Kidney (tissue), 22 donors: ENCODE data around the gene MT1G. TPM values are rescaled to one million over a fixed set of nuclear protein-coding genes. Genes with fewer than 3 reads are reported as not detected.
"Not testable (repeated sequence)": the region's sequence is repeated elsewhere in the genome, so short reads cannot be mapped to it uniquely, and the experiment has no call there.

ENCODE experiments used
- DNase-seq, 5 donors: peaks; one replicate each; pipeline ENCODE4 v3.0.0-alpha.2; 2013 to 2020
- FAIRE-seq: peaks from 2 replicates; lab custom pipeline; 2012; peaks lifted over from hg19 to GRCh38; lab: Jason Lieb, UNC
- H3K27ac ChIP-seq, 2 donors: one replicate each; pipeline ENCODE4 v1.7.0; 2013; ENCODE audit warnings: low read depth in 2 of 2, low read length in 2 of 2, inconsistent platforms in 1 of 2
- H3K27me3 ChIP-seq: one replicate; pipeline ENCODE4 v1.7.1; 2013; ENCODE audit warnings: low read length, inconsistent platforms; ENCODE audit not compliant: control insufficient read depth, insufficient read depth
- H3K36me3 ChIP-seq, 3 donors: one replicate each; pipeline versions ENCODE4 v1.7.0 to v1.7.1; 2013; ENCODE audit warnings: low read length in 3 of 3, control low read depth in 1 of 3, inconsistent platforms in 1 of 3; ENCODE audit not compliant: insufficient read depth in 3 of 3, control insufficient read depth in 2 of 3
- H3K4me1 ChIP-seq, 3 donors: one replicate each; pipeline versions ENCODE4 v1.7.0 to v1.7.1; 2013; ENCODE audit warnings: low read length in 3 of 3, inconsistent platforms in 1 of 3, low read depth in 1 of 3; ENCODE audit not compliant: control insufficient read depth in 2 of 3, insufficient read depth in 2 of 3
- H3K4me3 ChIP-seq, 3 donors: one replicate each; pipeline versions ENCODE4 v1.7.0 to v1.8.1; 2013; ENCODE audit warnings: low read length in 3 of 3, control low read depth in 1 of 3, inconsistent platforms in 1 of 3
- H3K9ac ChIP-seq, 3 donors: one replicate each; pipeline versions ENCODE4 v1.7.0 to v1.7.1; 2013; ENCODE audit warnings: low read length in 3 of 3, control low read depth in 1 of 3, inconsistent platforms in 1 of 3
- H3K9me3 ChIP-seq, 3 donors: one replicate each; pipeline versions ENCODE4 v1.7.0 to v1.7.1; 2013; ENCODE audit warnings: low read length in 3 of 3, control low read depth in 1 of 3, inconsistent platforms in 1 of 3; ENCODE audit not compliant: control insufficient read depth in 2 of 3, insufficient read depth in 1 of 3
- CTCF ChIP-seq: IDR thresholded peaks from 3 replicates; pipeline ENCODE4 v1.5.1; 2012; ENCODE audit warnings: mild to moderate bottlenecking, moderate library complexity, borderline replicate concordance; ENCODE audit not compliant: insufficient read depth; ENCODE audit errors: extremely low read depth
- intact Hi-C: fragments of 100-400 bp; cut with DNase I; formaldehyde crosslinking; loops from one replicate; pipeline ENCODE4 v1.11.1; 2022
- long read RNA-seq, 10 donors: library from polyadenylated mRNA in 1 of 10; unstranded in 1 of 10; transcript quantifications; one replicate each; pipeline ENCODE4 v2.0.0 and lab custom pipeline, GENCODE V29; 2021 to 2026
- polyA plus RNA-seq: library from polyadenylated mRNA; stranded (reverse); fragments of 350-450 nt; fragmentation: Illumina TruSeq; extraction: RNeasy Lipid Tissue Mini Kit (QIAGEN cat#74804); gene quantifications from one replicate; pipeline ENCODE4 v1.2.3, GENCODE V29; 2014; ENCODE audit warnings: low read depth, low replicate concordance; ENCODE audit not compliant: insufficient read depth
- total RNA-seq: library from RNA; stranded (reverse); fragmentation: NEBNext Ultra II Directional; extraction: Animal tissue kit (Norgen Biotek cat#: 25700); gene quantifications from one replicate; pipeline ENCODE4 v1.2.1, GENCODE V29; 2021
- donor health status: control.
- donor health status: control.
- donor health status: control.
- donor health status: control.
- donor health status: control.
- donor health status: DM: yes; HTN: yes; CAD: no.
- donor health status: Normal renal cell carcinoma (clear cell type).

MT1G gene
- total RNA-seq (33.6 TPM), polyA plus RNA-seq (2,564 TPM)
- long read RNA-seq, donor 1, transcript MT1G-201 (3 exons, 405 nt) = major isoform, 8 of 19 reads
- long read RNA-seq, donor 1, transcript MT1G-202 (3 exons, 406 nt) = minor isoform, 5 of 19 reads
- long read RNA-seq, donor 1, partial matches to known transcripts = 6 of 19 reads
- long read RNA-seq, donor 1, other reads (novel, unspliced or antisense) = 0 of 19 reads
- long read RNA-seq, donor 2, transcript MT1G-202 (3 exons, 406 nt) = major isoform, 12 of 49 reads
- long read RNA-seq, donor 2, partial matches to known transcripts = 33 of 49 reads
- long read RNA-seq, donor 2, other reads (novel, unspliced or antisense) = 0 of 49 reads
- long read RNA-seq, donor 3, transcript MT1G-202 (3 exons, 406 nt) = minor isoform, 11 of 154 reads
- long read RNA-seq, donor 3, transcript MT1G-201 (3 exons, 405 nt) = major isoform, 61 of 154 reads
- long read RNA-seq, donor 3, partial matches to known transcripts = 82 of 154 reads
- long read RNA-seq, donor 3, other reads (novel, unspliced or antisense) = 0 of 154 reads
- long read RNA-seq, donor 4, transcript MT1G-201 (3 exons, 405 nt) = major isoform, 14 of 30 reads
- long read RNA-seq, donor 4, partial matches to known transcripts = 13 of 30 reads
- long read RNA-seq, donor 4, other reads (novel, unspliced or antisense) = 0 of 30 reads
- long read RNA-seq, donor 5, partial matches to known transcripts = 5 of 18 reads
- long read RNA-seq, donor 5, other reads (novel, unspliced or antisense) = 6 of 18 reads
- long read RNA-seq, donor 6, transcript MT1G-201 (3 exons, 405 nt) = major isoform, 71 of 101 reads
- long read RNA-seq, donor 6, transcript MT1G-202 (3 exons, 406 nt) = minor isoform, 17 of 101 reads
- long read RNA-seq, donor 6, partial matches to known transcripts = 7 of 101 reads
- long read RNA-seq, donor 6, other reads (novel, unspliced or antisense) = 5 of 101 reads
- long read RNA-seq, donor 7, partial matches to known transcripts = 1 of 2 reads
- long read RNA-seq, donor 7, other reads (novel, unspliced or antisense) = 0 of 2 reads
- long read RNA-seq, donor 8, transcript MT1G-201 (3 exons, 405 nt) = major isoform, 22 of 74 reads
- long read RNA-seq, donor 8, partial matches to known transcripts = 48 of 74 reads
- long read RNA-seq, donor 8, other reads (novel, unspliced or antisense) = 0 of 74 reads
- long read RNA-seq, donor 9, transcript MT1G-201 (3 exons, 405 nt) = major isoform, 20 of 54 reads
- long read RNA-seq, donor 9, partial matches to known transcripts = 30 of 54 reads
- long read RNA-seq, donor 9, other reads (novel, unspliced or antisense) = 0 of 54 reads
- long read RNA-seq, donor 10, transcript MT1G-201 (3 exons, 405 nt) = major isoform, 56 of 91 reads
- long read RNA-seq, donor 10, transcript MT1G-202 (3 exons, 406 nt) = minor isoform, 15 of 91 reads
- long read RNA-seq, donor 10, partial matches to known transcripts = 12 of 91 reads
- long read RNA-seq, donor 10, other reads (novel, unspliced or antisense) = 8 of 91 reads

DNA sequence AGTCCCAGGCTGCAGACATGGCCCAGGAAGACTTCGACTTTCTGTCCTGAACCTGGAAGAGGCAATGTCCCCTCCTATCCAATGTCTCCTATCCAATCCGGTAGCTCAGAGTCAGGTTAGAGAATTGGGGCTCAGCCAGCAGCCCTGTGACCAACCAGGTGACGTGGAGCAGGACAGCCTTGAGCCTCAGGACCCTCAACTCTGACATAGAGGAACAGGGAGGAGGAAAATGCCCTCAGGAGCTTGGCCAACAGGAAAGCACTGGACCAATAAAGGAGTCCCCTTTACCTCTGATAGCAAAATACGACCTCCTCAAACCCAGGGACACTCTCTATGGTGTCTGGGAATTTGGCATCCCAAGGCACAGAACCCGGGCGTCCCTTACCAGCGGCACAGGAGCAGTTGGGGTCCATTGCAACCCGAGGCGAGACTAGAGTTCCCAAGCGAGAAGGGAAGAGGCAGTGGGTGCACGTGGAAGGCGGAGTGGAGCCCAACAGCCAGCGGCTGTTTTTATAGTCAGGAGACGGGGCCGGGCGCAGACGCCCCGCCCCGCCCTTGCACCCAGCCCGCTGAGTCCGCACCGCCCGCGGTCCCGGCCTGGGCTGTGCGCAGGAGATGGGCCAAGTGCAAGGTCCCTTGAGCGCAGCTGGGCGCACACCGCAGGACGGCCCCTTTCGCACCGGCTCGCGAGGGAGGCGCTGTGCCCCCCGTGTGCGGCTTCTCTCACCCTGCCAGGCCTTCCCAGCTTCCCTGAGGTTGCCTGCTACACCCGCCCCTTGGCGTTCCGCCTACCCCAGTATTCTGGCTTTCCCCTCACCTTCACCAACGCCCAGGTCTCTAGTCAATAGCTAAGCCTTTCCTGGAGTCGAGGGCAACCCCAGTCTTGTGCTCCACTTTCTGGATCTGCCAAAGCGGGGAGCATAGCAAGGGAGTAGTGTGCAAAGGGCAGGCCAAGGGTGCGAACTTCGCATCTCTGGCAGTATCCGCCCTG lies at the start of gene MT1G:
Gene MT1G, minus strand, starts transcription at position 485 of the 991 bp plus-strand sequence. Its CDS starts 72 bp downstream, at position 413.
- Histone ChIP-seq H3K27ac (peak within 1 kb of the TSS; percentile 36 to 60), H3K36me3 (no peaks in the 10 kb centered on the region), H3K9me3 (no peaks in the 10 kb centered on the region), H3K27me3 (peaks cover 64% of the 10 kb centered on the region), H3K4me3 (peak within 1 kb of the TSS; percentile 16 to 76 (median 73)), H3K4me1 (peaks cover 0 to 10% (median 0%) of the 10 kb centered on the region in 3 donors), H3K9ac (peak within 1 kb of the TSS in 2 of 3 donors; percentile 12 to 51)
- intact Hi-C loops = no loop called here
- TF ChIP-seq CTCF = no peak
- DNase-seq (peak in 4 of 5 donors; percentile 48 to 84 (median 57)), FAIRE-seq (no peak)

- H3K27me3 ChIP-seq, H3K4me3 ChIP-seq, DNase-seq, H3K4me1 ChIP-seq, H3K9ac ChIP-seq, H3K36me3 ChIP-seq, H3K27ac ChIP-seq, H3K9me3 ChIP-seq, intact Hi-C loops, FAIRE-seq: not testable (repeated sequence)
These were observed 49.7 kb upstream of the MT1G start for GRCh38 chr16:56717532-56717931.

GRCh38 chr16:56716761-56717160 lies 48.9 kb upstream of the MT1G start:
- Histone ChIP-seq H3K4me1 (no peaks in the 10 kb centered on the region), H3K9ac (no peak overlapping the region), H3K4me3 (no peak overlapping the region), H3K27me3 (no peaks in the 10 kb centered on the region), H3K9me3 (no peaks in the 10 kb centered on the region), H3K27ac (no peak overlapping the region), H3K36me3 (no peaks in the 10 kb centered on the region)
- no peak for TF ChIP-seq CTCF
- FAIRE-seq (no peak), DNase-seq (no peak)
- intact Hi-C loops = no loop called here
